Lower lobe of right lung (tissue), 2 donors: ENCODE measurements around the gene DNAJB2. TPM values are rescaled to one million over a fixed set of nuclear protein-coding genes. Genes with fewer than 3 reads are reported as not detected.
"Not testable (repeated sequence)": the region's sequence is repeated elsewhere in the genome, so short reads cannot be mapped to it uniquely, and the experiment has no call there.

Experiments
- ATAC-seq, 2 donors: fragments of 200-7000 bp; cut with Tn5 transposase; one replicate each; pipeline ENCODE4 v1.9.1; 2020 to 2022; ENCODE audit warnings: mild to moderate bottlenecking in 2 of 2, moderate library complexity in 2 of 2
- DNase-seq: peaks from one replicate; pipeline ENCODE4 v3.0.0-alpha.2; 2020
- H3K27ac ChIP-seq: fragments of 200-600 bp; one replicate; pipeline ENCODE4 v1.8.0; 2022
- H3K27me3 ChIP-seq: fragments of 200-600 bp; one replicate; pipeline ENCODE4 v1.8.0; 2022; ENCODE audit warnings: low read depth
- H3K36me3 ChIP-seq: fragments of 200-600 bp; one replicate; pipeline ENCODE4 v1.8.0; 2022; ENCODE audit warnings: mild to moderate bottlenecking
- H3K4me1 ChIP-seq: fragments of 200-600 bp; one replicate; pipeline ENCODE4 v1.8.0; 2022
- H3K4me3 ChIP-seq: fragments of 200-600 bp; one replicate; pipeline ENCODE4 v1.8.0; 2022; ENCODE audit warnings: mild to moderate bottlenecking
- H3K9me3 ChIP-seq: fragments of 200-600 bp; one replicate; pipeline ENCODE4 v1.8.0; 2022
- intact Hi-C: fragments of 100-400 bp; cut with DNase I; formaldehyde crosslinking; loops from one replicate; pipeline ENCODE4 v1.11.0; 2022
- total RNA-seq: library from RNA; stranded (reverse); fragmentation: NEBNext Ultra II Directional; extraction: Animal tissue kit (Norgen Biotek cat#: 25700); gene quantifications from one replicate; pipeline ENCODE4 v1.2.1, GENCODE V29; 2021
- TF ChIP-seq, protein P1 (sequence below): fragments of 200-600 bp; IDR thresholded peaks from one replicate; pipeline ENCODE4 v1.8.0; 2022; ENCODE audit warnings: antibody characterized with exemption, mild to moderate bottlenecking
- donor health status: DM: no; HTN: yes; CAD: no; lungs with severe emphysema.

The DNAJB2 gene
- total RNA-seq, 1 donor from 2014 or later: 76.6 TPM

- peak; percentile 66 for DNase-seq
- no peaks in the 10 kb centered on the region for H3K27me3 ChIP-seq
- H3K4me3 ChIP-seq: peak within 1 kb of the TSS; percentile 72
- H3K4me1 ChIP-seq: peaks cover 53% of the 10 kb centered on the region
- ATAC-seq: peak; percentile 6 to 31
- H3K27ac ChIP-seq: peak within 1 kb of the TSS; percentile 85
- H3K36me3 ChIP-seq: peaks cover 14% of the 10 kb centered on the region
- TF ChIP-seq, protein P1, sequence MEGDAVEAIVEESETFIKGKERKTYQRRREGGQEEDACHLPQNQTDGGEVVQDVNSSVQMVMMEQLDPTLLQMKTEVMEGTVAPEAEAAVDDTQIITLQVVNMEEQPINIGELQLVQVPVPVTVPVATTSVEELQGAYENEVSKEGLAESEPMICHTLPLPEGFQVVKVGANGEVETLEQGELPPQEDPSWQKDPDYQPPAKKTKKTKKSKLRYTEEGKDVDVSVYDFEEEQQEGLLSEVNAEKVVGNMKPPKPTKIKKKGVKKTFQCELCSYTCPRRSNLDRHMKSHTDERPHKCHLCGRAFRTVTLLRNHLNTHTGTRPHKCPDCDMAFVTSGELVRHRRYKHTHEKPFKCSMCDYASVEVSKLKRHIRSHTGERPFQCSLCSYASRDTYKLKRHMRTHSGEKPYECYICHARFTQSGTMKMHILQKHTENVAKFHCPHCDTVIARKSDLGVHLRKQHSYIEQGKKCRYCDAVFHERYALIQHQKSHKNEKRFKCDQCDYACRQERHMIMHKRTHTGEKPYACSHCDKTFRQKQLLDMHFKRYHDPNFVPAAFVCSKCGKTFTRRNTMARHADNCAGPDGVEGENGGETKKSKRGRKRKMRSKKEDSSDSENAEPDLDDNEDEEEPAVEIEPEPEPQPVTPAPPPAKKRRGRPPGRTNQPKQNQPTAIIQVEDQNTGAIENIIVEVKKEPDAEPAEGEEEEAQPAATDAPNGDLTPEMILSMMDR: no peak
- no peaks in the 10 kb centered on the region for H3K9me3 ChIP-seq
- intact Hi-C loops: no loop called here
Measured at GRCh38 chr2:219252900-219253752, 26.0 kb upstream of the DNAJB2 start, which contains the start of gene TUBA4B. Gene TUBA4B (plus strand): TSS chr2:219253243. CDS start chr2:219253408, 165 bp downstream.

DNA sequence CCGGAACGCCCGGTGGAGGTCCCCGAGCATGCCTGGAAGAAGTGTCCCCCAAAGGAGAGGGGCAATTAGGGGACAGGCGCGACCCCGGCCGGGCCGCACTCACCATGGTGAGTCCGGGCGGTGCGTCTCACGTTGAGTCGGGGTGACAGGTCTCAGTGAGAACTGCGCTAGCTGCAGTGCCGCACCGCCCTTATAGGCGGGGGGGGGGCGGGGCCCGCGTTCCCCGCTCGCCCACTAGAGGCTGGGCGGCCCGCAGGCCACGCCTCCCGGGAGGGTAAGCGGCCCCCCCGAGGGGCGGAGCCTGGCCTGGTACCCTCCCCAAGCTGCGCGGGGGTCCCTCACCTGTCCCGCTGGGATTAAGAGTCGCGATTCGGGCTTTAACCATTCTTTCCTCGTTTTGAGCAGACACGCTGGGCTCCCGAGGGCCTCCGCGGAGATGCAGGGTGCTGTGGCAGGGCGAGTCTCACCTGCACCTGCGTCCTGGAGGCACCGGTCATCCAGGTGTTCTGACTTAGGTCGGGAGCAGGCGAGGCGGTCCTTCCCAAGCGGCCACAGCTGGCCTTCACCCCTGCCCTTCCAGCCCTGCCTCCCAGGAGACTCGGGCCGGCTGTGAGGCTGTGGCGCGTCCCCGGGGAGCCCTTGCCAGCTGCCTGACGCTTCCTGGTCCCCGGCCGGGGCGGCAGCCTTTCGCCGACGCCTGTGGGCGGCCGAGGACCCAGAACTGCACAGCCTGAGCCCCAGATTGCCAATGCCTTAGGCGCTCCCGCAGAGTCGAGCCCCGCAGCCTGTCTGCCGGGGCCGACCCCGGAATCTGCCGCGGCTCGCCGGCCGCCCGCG, 25.2 kb upstream of the DNAJB2 start, which contains the start of gene TUBA4A:
Gene TUBA4A (minus strand): TSS at position 166 of the 837 bp plus-strand sequence. CDS start 60 bp downstream, at position 106.
- DNase-seq: peak; percentile 93
- TF ChIP-seq, protein P1: peak; percentile 14
- peaks cover 9% of the 10 kb centered on the region for H3K36me3 ChIP-seq
- peak within 1 kb of the TSS; percentile 72 for H3K4me3 ChIP-seq
- peak within 1 kb of the TSS; percentile 85 for H3K27ac ChIP-seq
- no peaks in the 10 kb centered on the region for H3K9me3 ChIP-seq
- peak; percentile 94 for ATAC-seq
- no peaks in the 10 kb centered on the region for H3K27me3 ChIP-seq
- intact Hi-C loops: no loop called here
- H3K4me1 ChIP-seq: peaks cover 45% of the 10 kb centered on the region

GRCh38 chr2:219254590-219255201, 24.5 kb upstream of the DNAJB2 start:
- peak overlapping the region; percentile 85 for H3K27ac ChIP-seq
- no peak for DNase-seq
- H3K9me3 ChIP-seq: no peaks in the 10 kb centered on the region
- peak overlapping the region; percentile 72 for H3K4me3 ChIP-seq
- peaks cover 38% of the 10 kb centered on the region for H3K4me1 ChIP-seq
- TF ChIP-seq, protein P1: no peak
- intact Hi-C loops: no loop called here
- no peaks in the 10 kb centered on the region for H3K27me3 ChIP-seq
- peak; percentile 5 to 21 for ATAC-seq
- peaks cover 9% of the 10 kb centered on the region for H3K36me3 ChIP-seq

GRCh38 chr2:219258942-219259341, 20.2 kb upstream of the DNAJB2 start:
- H3K27me3 ChIP-seq, ATAC-seq, H3K4me3 ChIP-seq, DNase-seq, H3K36me3 ChIP-seq, H3K9me3 ChIP-seq, H3K27ac ChIP-seq, intact Hi-C loops: not testable (repeated sequence)
- peaks cover 13% of the 10 kb centered on the region for H3K4me1 ChIP-seq

- intact Hi-C loops: no loop called here
- H3K4me3 ChIP-seq: no peak overlapping the region
- TF ChIP-seq, protein P1: no peak
- no peak for ATAC-seq
- no peak for DNase-seq
- peaks cover 6% of the 10 kb centered on the region for H3K27me3 ChIP-seq
- no peak overlapping the region for H3K27ac ChIP-seq
- H3K9me3 ChIP-seq: no peaks in the 10 kb centered on the region
- no peaks in the 10 kb centered on the region for H3K36me3 ChIP-seq
- no peaks in the 10 kb centered on the region for H3K4me1 ChIP-seq
Measured at GRCh38 chr2:219261024-219261855, 17.9 kb upstream of the DNAJB2 start.
